ENCODE data around the gene EML6. TPM values are rescaled to one million over a fixed set of nuclear protein-coding genes. Genes with fewer than 3 reads are reported as not detected.

The EML6 gene
- total RNA-seq, 1 donor from 2014 or later = 1.6 TPM

- DNase-seq (ENCODE audit: low spot score) = peak; percentile 74
- peak; percentile 97 for ATAC-seq
These were observed 26.6 kb downstream of the EML6 start for GRCh38 chr2:54750040-54750439.

- DNase-seq (ENCODE audit: low spot score) (no peak), ATAC-seq (no peak)
These were observed 29.0 kb downstream of the EML6 start for GRCh38 chr2:54752439-54752838.

- no peak for ATAC-seq
These were observed 32.3 kb downstream of the EML6 start for GRCh38 chr2:54755641-54756326.

GRCh38 chr2:54757500-54757899, 34.0 kb downstream of the EML6 start:
- DNase-seq (ENCODE audit: low spot score) = no peak
- ATAC-seq = no peak

More at GRCh38 chr2:54755641-54756326, 32.3 kb downstream of the EML6 start:
- DNase-seq (ENCODE audit: low spot score) = no peak

GRCh38 chr2:54758951-54759350, 35.5 kb downstream of the EML6 start:
- ATAC-seq = no peak
- DNase-seq (ENCODE audit: low spot score) = no peak

GRCh38 chr2:54760310-54760709, 36.8 kb downstream of the EML6 start:
- no peak for ATAC-seq

GRCh38 chr2:54763636-54764291, 40.3 kb downstream of the EML6 start:
- peak; percentile 33 for ATAC-seq
- no peak for DNase-seq (ENCODE audit: low spot score)

More at GRCh38 chr2:54760310-54760709, 36.8 kb downstream of the EML6 start:
- DNase-seq (ENCODE audit: low spot score) = no peak

GRCh38 chr2:54767921-54768320, 44.5 kb downstream of the EML6 start:
- ATAC-seq = no peak
- DNase-seq (ENCODE audit: low spot score) = no peak

- DNase-seq (ENCODE audit: low spot score) = no peak
- no peak for ATAC-seq
These were observed 45.4 kb downstream of the EML6 start for GRCh38 chr2:54768772-54769428.

GRCh38 chr2:54770211-54770610, 46.7 kb downstream of the EML6 start:
- ATAC-seq (no peak), DNase-seq (ENCODE audit: low spot score) (no peak)

GRCh38 chr2:54770676-54771075, 47.2 kb downstream of the EML6 start:
- DNase-seq (ENCODE audit: low spot score) (no peak), ATAC-seq (no peak)

GRCh38 chr2:54771166-54771885, 47.9 kb downstream of the EML6 start:
- no peak for DNase-seq (ENCODE audit: low spot score)
- no peak for ATAC-seq

- DNase-seq (ENCODE audit: low spot score) (no peak), ATAC-seq (no peak)
These were observed 48.6 kb downstream of the EML6 start for GRCh38 chr2:54772110-54772509.

- DNase-seq (ENCODE audit: low spot score) = no peak
- no peak for ATAC-seq
These were observed 49.1 kb downstream of the EML6 start for GRCh38 chr2:54772531-54772930.

- DNase-seq (ENCODE audit: low spot score) (no peak), ATAC-seq (no peak)
These were observed 49.8 kb downstream of the EML6 start for GRCh38 chr2:54773233-54773632.

- DNase-seq (ENCODE audit: low spot score) (no peak), ATAC-seq (no peak)
These were observed 50.4 kb downstream of the EML6 start for GRCh38 chr2:54773838-54774237.

- DNase-seq (ENCODE audit: low spot score) (no peak), ATAC-seq (no peak)
These were observed 52.2 kb downstream of the EML6 start for GRCh38 chr2:54775710-54776109.

GRCh38 chr2:54776494-54776893, 53.0 kb downstream of the EML6 start:
- ATAC-seq (no peak), DNase-seq (ENCODE audit: low spot score) (no peak)

- DNase-seq (ENCODE audit: low spot score) (no peak), ATAC-seq (no peak)
These were observed 59.9 kb downstream of the EML6 start for GRCh38 chr2:54783349-54783748.

- DNase-seq (ENCODE audit: low spot score) (no peak), ATAC-seq (no peak)
These were observed 63.8 kb downstream of the EML6 start for GRCh38 chr2:54787270-54787669.

GRCh38 chr2:54787755-54788366, 64.4 kb downstream of the EML6 start:
- DNase-seq (ENCODE audit: low spot score) (no peak), ATAC-seq (no peak)
